Measurements from ENCODE around the gene AGAP2. TPM values are rescaled to one million over a fixed set of nuclear protein-coding genes. Genes with fewer than 3 reads are reported as not detected.
A peak's percentile ranks its signal among the peaks of the same experiment; 100 is the strongest.

The AGAP2 gene
- total and polyA plus RNA-seq, 2 of the 13 experiments (the other 11 are each of a cell fraction or from before 2014, with no cell fraction given): 0.38 to 0.45 TPM

- no peak for TF ChIP-seq PREB (CRISPR knock-in tag; IDR thresholded peaks at IDR 0.05)
- no peak for TF ChIP-seq ERF (CRISPR knock-in tag; IDR thresholded peaks at IDR 0.05)
- no peak for TF ChIP-seq SRY (CRISPR knock-in tag; IDR thresholded peaks at IDR 0.05)
- no peak for TF ChIP-seq BRCA1 (CRISPR knock-in tag; IDR thresholded peaks at IDR 0.05)
- TF ChIP-seq GABPA (IDR thresholded peaks at IDR 0.05; ENCODE audit: low read depth, low read length): no peak
- no peak for TF ChIP-seq GABPA (CRISPR knock-in tag; IDR thresholded peaks at IDR 0.05; ENCODE audit: low read depth)
- TF ChIP-seq KDM5A (IDR thresholded peaks at IDR 0.05; ENCODE audit: borderline replicate concordance, low read length): no peak
- TF ChIP-seq ZKSCAN5 (CRISPR knock-in tag; IDR thresholded peaks at IDR 0.05): 0 out of 2 replicates have a peak, but pooled peaks have one; percentile 68
- peak; percentile 19; the same call in 1 of the 2 replicates for TF ChIP-seq ZFP91 (CRISPR knock-in tag; IDR thresholded peaks at IDR 0.05; ENCODE audit: borderline replicate concordance)
- no peak for TF ChIP-seq ZNF431 (CRISPR knock-in tag; IDR thresholded peaks at IDR 0.05; ENCODE audit: borderline replicate concordance, low read depth)
- no peak for TF ChIP-seq ZNF619 (CRISPR knock-in tag; IDR thresholded peaks at IDR 0.05)
- no peak for TF ChIP-seq RCOR2 (CRISPR knock-in tag; IDR thresholded peaks at IDR 0.05)
- no peak for TF ChIP-seq ZFYVE20 (CRISPR knock-in tag; IDR thresholded peaks at IDR 0.05; ENCODE audit: borderline replicate concordance, low read depth)
- TF ChIP-seq SNAPC4 (CRISPR knock-in tag; IDR thresholded peaks at IDR 0.05): no peak
- TF ChIP-seq JUND (CRISPR knock-in tag; IDR thresholded peaks at IDR 0.05): no peak
- no peak for TF ChIP-seq ZNF782 (CRISPR knock-in tag; IDR thresholded peaks at IDR 0.05; ENCODE audit: borderline replicate concordance)
- peak; percentile 94 for TF ChIP-seq AKAP8 (CRISPR knock-in tag; IDR thresholded peaks at IDR 0.05)
- no peak for TF ChIP-seq FOXK1 (CRISPR knock-in tag; IDR thresholded peaks at IDR 0.05; ENCODE audit: borderline replicate concordance, low read depth)
- TF ChIP-seq YEATS4 (CRISPR knock-in tag; IDR thresholded peaks at IDR 0.05; ENCODE audit: borderline replicate concordance): no peak
- no peak for TF ChIP-seq ARHGAP35 (CRISPR knock-in tag; IDR thresholded peaks at IDR 0.05; ENCODE audit: borderline replicate concordance)
- TF ChIP-seq BCL3 (CRISPR knock-in tag; IDR thresholded peaks at IDR 0.05): 0 out of 2 replicates have a peak, but pooled peaks have one; percentile 34
These were observed 16.1 kb upstream of the AGAP2 start, which contains the start of gene MARCHF9 (continued) for GRCh38 chr12:57754411-57755193.
